GM12875 (cell line): ENCODE data around the gene ADAMTS13.

Experiments used
- H3K4me3 ChIP-seq: one replicate; pipeline ENCODE4 v1.5.1; 2011; ENCODE audit warnings: low read depth, low read length, control low read depth
- CTCF ChIP-seq: IDR thresholded peaks from 2 replicates; pipeline ENCODE4 v1.5.1; 2011; ENCODE audit warnings: low read depth, mild to moderate bottlenecking, control low read depth, inconsistent platforms, low read length, moderate library complexity, borderline replicate concordance; ENCODE audit not compliant: insufficient read depth

Gene ADAMTS13

GRCh38 chr9:133393399-133393798, 28.8 kb upstream of the ADAMTS13 start:
- no peak for TF ChIP-seq CTCF
- no peak overlapping the region for H3K4me3 ChIP-seq

- no peak for TF ChIP-seq CTCF
- H3K4me3 ChIP-seq: no peak overlapping the region
These were observed 27.4 kb upstream of the ADAMTS13 start for GRCh38 chr9:133394687-133395271.

- TF ChIP-seq CTCF: no peak
- H3K4me3 ChIP-seq: no peak overlapping the region
These were observed 25.2 kb upstream of the ADAMTS13 start for GRCh38 chr9:133396952-133397351.

GRCh38 chr9:133397370-133397769, 24.8 kb upstream of the ADAMTS13 start:
- no peak overlapping the region for H3K4me3 ChIP-seq
- TF ChIP-seq CTCF: no peak

GRCh38 chr9:133397895-133398294, 24.3 kb upstream of the ADAMTS13 start:
- TF ChIP-seq CTCF: no peak
- no peak overlapping the region for H3K4me3 ChIP-seq

GRCh38 chr9:133400292-133400691, 21.9 kb upstream of the ADAMTS13 start:
- no peak overlapping the region for H3K4me3 ChIP-seq
- no peak for TF ChIP-seq CTCF

GRCh38 chr9:133401588-133401987, 20.6 kb upstream of the ADAMTS13 start:
- H3K4me3 ChIP-seq: no peak overlapping the region
- no peak for TF ChIP-seq CTCF
